Measurements from ENCODE around the gene MRPS16.

MRPS16 gene

DNA sequence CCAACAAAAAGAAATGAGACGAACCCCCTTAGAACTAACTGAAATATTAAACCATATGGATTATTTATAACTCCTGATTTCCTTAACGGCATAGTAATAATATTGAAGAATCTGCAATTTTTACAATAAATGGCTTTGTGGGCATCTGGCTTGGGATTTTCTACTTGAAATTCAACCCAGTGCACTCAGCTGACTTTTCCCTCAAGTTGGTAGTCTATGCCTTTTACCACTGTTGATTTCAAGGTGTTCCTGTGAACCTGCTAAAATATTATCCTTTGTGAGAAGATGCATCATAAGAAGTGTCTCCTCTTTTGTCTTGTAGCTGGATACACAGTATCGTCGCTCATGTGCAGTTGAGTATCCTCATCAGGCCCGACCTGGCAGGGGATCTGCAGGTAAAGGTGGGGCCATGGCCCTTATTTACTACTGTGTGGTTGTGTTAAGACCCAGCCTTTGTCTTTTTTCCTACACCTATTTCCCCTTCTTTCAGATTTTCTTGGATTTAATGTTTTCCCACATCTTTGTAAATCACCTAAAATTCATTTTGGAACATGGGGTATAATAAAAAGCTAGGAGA is 13.4 kb downstream of the MRPS16 start:
- no peak for DNase-seq

DNA sequence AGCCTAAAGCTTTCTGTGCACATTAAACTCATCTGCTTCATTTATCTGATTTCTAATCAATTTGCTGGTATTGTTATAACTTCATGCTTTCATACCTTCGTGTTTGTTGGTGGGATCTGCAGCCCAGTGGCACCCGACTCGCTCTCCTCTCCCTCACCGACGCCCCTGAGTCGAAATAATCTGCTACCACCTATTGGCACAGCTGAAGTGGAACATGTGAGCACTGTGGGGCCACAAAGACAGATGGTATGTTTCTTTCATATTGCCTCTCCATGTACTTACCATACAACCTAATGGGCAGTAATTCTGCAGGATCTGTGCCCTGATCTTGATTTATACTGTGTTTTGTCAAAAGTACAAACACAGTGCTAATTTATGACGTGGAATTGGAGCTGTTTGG is 17.7 kb downstream of the MRPS16 start:
- DNase-seq: no peak

DNA sequence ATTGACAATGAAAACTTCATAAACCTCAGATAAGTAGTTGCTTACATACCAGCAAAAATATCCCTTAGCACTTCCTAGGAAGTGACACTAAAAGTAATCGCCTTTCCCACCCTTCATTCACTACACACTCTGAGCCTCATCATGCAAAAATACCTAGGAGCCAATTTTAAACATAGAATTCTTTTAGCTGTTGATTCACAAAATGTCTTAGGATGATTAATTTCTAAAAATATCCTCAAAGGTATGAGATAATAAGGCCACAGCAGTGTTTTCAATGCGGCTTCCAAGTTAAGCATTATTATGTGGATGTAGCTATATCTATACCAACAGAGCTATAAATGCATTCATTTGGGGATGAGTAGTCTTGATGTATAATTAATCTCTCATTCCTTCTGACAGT is 18.6 kb downstream of the MRPS16 start:
- no peak for DNase-seq

DNA sequence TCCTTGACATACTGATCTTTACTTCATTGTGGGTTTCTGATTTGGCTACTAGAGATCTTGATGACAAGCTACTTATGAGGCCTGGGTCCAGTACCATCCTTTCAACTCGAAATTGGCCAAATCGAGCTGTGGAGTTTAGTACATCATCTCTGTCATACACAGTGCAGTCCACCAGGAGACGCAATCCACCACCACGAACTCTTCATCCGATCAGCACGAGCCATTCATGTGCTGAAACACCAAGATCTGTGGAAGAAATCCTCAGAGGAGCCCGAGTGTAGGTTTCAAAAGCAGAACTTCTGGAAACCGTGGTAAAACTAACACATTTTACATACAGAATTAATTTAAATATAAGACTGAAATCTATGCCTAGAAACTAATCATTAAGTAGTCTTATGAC is 19.6 kb downstream of the MRPS16 start:
- no peak for DNase-seq

DNA sequence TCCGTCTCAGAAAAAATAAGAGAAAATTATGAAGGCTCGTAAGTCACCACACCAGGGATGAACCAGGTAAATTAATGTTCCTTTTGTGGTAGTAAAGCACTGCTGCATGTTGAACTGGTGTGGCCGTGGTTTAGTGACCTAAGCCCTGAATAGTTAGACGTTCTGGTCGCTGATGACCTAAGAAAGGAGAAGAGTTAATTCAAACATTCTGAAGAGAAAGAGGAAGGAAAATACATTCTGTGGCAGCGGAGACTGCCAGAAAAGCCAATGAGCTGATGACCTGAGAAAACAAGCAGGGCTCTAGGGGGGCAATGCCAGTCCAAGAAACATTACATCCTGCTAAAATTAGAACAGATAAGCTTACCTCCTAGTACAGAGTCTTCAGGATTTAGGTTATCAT is 22.9 kb downstream of the MRPS16 start:
- no peak for DNase-seq

DNA sequence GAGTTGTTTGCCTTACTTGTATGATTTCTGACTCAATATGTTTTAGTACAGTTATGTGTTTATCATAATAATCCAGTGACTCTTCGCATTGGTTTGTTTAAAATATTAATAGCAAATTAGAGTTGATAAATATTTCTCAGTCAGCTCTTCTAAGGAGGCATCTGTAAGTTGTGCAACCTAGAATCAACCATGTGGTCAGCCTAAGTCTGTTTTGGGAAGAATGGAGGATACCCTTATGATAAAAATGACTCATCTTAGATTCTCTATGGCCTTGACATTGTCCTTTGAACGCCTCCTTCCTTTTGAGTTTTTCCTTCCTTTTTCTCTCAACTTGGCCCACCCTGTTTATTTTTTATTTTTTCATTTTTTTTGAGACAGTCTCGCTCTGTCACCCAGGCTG is 24.2 kb downstream of the MRPS16 start:
- no peak for DNase-seq

DNA sequence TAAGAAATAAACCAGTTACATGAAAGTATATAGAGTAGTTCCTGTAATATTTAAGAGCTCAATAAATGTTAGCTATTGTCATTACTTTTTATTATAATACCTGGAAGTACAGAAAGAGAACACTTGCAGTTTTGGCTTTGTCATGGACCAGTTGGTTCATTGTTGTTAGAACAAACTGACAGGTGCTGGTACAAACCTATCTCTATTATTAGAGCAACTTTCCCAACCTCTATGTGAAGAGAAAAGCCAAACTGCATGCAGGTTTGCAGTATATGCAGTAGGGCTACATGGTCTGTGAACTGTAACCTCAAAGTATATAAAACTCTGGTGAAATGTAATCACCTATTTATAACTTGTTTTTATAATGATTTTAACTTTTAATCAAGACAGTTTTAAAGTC is 25.8 kb downstream of the MRPS16 start:
- DNase-seq: no peak

DNA sequence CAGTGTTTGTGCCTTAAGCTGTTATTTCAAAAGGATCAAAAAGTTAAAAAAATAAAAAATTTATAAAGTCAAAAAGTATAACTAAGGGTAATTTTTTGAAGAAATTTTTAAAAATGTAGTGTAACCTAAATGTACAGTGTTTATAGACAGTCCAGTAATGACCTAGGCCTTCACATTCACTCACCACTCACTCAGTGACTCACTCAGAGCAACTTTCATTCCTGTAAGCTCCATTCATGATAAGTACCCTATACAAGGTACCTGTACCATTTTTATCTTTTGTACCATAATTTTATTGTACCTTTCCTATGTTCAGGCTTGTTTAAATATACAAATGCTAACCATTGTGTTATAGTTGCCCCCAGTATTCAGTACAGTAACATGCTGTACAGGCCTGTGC is 26.9 kb downstream of the MRPS16 start:
- no peak for DNase-seq

DNA sequence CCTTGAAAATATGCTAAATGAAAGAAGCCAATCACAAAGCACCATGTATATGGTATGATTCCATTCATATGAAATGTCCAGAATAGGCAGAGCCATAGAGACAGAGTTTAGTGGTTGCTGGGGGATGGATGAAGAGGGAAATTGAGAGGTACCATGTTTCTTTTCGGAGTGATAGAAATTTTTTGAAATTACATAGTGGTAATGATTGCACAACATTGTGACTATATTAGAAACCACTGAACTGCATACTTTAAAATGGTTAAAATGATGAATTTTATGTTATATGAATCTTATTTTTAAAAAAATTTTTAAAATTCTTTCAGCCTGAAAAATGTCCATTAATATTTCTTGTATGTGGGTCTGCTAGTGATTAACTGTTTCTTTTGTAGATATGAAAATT is 31.5 kb downstream of the MRPS16 start:
- no peak for DNase-seq

DNA sequence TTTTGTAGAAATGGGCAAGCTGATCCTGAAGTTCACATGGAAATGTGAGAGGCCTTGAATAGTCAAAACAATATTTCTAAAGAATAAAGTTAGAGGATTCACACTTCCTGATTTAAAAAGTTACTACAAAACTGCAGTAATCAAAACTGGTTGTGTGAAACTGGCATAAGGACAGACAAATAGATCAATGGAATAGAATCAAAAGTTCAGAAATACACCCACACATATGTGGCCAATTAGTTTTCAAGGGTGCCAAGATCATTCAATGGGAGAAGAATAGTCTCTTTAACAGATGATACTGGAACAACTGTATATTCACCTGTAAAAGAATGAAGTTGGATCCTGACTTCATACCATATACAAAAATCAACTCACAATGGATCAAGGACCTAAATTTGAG is 33.1 kb downstream of the MRPS16 start:
- no peak for DNase-seq

DNA sequence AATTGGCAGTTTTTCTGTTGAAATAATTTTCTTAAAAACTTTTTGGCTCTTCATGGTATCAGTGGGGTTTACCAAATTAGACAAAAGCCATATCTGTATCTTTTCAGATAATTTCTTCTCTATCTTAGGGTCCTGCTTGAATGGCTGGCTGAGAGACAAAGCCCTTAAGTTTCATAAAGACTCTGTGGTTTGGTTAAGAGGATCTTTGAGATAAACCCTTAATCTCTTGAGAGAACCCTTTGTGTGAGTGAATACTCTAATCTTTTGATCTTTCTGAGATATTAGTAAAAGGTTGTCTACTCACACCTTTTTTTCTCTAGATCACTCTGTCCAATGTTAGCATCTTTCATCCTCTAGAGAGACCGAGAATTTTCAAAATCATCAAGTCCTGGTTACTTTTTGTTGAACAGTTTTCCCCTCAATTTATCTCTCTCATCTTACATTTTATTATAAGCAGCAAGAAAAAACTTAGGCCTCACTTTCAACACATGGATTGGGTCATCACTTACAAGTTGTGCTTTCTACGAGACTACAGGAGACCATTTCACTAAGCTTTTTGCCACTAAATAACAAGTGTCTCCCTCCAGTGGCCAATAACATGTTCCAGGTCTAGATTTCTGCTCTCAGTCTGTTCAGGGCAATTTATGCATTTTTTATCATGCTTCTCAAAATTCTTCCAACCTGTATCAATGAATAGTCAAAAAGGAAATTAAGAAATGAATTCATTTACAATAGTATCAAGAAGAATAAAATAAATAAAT is 33.8 kb downstream of the MRPS16 start:
- no peak for DNase-seq

DNA sequence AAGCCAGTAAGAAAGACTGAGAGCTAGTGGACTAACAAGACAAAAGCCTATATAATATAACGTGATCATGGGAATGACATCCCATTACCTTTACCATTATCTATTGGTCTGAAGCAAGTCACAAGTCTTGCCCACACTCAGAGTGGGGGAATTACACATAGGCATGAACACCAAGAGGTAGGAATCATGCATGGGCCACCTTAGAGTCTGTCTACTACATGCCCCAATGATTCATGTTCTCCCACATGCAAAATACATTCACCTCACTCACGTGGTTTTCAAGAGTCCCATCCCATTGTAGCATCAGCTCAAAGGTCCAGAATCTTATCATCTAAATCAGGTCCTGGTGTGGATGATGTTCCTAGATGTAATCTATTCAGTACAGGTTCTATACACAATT is 34.8 kb downstream of the MRPS16 start:
- no peak for DNase-seq

DNA sequence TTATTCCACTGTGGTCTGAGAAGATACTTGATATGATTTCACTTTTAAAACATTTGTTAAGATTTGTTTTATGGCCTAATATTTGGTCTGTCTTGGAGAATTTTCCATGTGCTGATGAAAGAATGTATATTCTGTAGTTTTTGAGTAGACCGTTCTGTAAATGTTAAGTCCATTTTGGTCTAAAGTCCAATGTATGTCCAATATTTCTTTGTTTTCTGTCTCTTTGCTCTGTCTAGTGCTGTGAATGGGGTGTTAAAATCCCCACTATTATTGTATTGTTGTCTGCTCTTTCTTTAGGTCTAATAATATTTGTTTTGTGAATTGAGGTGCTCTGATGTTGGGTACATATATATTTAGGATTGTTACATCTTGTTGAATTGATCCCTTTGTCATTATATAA is 36.7 kb downstream of the MRPS16 start:
- no peak for DNase-seq

DNA sequence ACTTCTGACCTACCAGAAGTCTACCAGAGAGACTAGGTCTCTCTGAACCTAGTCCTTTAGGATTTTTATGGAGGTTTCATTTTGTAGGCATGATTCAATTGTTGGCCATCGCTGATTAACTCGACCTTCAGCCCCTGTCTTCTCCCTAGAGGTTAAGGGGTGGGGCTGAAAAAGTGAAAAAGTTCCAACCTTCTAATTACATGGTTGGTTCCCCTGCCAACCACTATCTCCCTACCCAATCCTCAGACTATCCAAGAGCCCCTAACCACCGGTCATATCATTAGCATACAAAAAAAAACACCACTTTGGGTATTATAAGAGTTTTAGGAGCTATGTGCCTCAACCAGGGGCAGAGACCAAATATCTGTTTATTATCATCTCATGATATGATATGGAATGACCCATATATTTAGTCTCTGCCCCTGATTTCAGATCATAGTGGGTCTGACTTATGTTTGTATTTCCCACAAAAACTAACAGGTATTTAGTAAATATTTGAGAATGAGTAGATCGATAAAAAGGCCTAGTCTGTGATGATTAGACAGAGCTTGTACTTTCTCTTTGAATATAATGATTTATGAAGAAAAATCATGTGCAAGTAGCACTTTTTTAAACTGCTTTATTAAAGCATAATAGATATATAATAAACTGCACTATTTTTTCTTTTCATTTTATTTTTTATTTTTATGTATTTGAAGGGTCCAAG is 41.2 kb downstream of the MRPS16 start:
- no peak for DNase-seq

DNA sequence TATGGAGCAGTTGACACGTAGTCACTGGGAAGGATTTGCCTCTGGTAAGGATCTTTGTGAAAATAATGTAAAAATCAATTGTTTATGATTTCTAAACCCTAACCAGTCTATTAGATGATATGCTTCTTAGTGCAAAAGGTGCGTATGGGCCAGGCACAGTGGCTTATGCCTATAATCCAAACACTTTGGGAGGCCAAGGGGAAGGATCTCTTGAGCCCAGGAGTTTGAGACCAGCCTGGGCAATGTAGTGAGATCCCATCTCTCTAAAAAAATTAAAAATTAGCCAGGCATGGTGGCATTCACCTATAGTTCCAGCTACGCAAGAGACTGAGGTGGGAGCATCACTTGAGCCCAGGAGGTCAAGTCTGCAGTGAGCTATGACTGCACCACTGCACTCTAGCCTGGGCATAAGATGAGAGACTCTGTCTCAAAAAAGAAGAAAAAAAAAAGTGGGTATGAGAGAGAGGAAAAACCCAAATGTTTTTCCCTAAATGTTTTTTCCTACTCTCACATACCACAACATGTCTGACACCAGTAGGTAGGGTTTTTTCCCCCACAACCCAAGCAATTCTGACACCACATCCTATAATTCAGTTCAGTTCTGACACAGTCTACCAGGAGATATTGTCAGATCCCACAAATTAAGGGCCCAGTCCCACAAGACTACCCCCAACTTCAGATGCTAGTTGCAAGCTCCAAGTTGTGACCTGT is 41.9 kb downstream of the MRPS16 start:
- DNase-seq: no peak

DNA sequence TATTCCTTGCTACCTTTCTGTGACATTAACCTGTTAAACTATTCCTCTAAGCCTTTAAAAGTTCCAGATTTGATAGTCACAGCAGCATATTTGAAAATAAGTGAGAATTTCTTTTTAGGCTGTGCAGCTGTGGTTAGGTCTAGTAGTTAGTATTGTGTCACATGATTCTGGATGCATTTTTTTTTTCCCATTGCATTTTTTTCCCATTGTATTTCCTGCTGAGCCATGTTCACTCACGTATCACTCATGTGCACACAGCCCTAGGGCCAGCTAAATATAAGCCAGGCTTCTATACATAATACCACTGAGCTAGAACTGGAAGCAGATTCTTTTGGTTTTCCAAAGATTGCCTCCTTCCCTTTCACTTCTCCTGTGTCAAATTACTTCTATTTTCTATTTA is 42.7 kb downstream of the MRPS16 start:
- DNase-seq: no peak

DNA sequence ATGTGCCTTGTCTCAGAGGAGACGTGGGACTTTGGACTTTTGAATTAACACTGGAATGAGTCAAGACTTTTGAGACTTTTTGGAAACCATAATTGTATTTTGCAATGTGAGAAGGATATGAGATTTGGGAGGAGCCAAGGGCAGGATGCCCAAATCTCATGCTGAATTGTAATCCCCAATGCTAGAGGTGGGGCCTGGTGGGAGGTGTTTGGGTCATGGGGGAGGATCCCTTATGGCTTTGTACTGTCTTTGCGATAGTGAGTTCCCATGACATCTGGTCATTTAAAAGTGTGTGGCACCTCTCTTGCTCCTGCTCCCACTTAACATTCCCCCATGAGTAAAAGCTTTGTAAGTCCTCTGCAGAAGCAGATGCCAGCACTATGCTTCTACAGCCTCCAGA is 44.6 kb downstream of the MRPS16 start:
- no peak for DNase-seq

DNA sequence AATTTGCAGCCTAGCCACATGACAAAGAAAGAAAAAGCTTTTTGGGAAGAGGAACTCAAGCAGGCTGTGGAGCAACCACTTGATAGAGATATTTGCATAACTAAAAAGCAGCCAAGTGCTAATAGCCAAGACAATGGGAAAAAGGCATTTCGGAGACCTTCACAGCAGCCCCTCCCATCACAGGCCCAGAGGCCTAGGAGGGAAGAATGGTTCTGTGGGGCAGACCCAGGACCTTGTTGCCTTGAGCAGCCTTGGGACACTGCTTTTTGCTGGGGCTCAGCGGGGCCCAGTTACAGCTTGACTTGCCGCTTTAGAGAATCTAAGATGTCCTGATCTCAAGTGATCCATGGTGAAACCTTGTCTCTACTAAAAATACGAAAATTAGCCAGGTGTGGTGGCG is 46.1 kb downstream of the MRPS16 start:
- no peak for DNase-seq

DNA sequence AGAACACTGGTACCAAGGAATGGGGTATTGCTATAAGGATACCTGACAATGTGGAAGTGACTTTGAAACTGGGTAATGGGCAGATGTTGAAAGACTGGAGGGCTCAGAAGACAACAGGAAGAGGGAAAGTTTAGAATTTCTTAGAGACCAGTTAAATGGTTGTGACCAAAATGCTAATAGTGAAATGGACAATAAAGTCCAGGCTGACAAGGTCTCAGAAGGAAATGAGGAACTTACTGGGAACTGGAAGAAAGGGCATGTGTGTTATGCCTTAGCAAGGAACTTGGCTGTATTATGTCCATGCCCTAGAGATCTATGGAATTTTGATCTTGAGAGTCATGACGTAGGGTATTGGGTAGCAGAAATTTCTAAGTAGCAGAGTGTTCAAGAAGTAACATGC is 46.6 kb downstream of the MRPS16 start:
- no peak for DNase-seq

DNA sequence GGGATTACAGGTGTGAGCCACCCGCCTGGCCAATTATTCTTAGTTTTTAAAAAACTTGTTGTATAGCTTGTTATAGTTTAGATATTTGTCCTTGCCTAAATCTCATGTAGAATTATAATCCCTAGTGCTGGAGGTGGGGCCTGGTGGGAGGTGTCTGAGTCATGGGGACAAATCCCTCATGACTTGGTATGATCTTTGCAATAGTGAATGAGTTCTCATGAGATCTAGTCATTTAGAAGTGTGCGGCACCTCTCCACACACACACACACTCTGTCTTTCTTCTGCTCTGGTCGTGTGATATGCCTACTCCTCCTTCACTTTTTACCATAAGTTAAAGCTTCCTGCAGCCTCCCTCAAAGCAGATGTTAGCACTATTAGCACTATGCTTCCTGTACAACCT is 47.4 kb downstream of the MRPS16 start:
- DNase-seq: no peak

All from T-helper 9 cell (primary cell).